Stimulated activated CD8-positive, alpha-beta memory T cell treated with anti-CD3 and anti-CD28 coated beads, Interleukin-15, amount 100 ng/mL, for 4 hours (primary cell): ENCODE results near the gene PDE6B.
"Not testable (repeated sequence)": the region's sequence is repeated elsewhere in the genome, so short reads cannot be mapped to it uniquely, and the experiment has no call there.

Source experiments
- DNase-seq, 2 donors: peaks; one replicate each; pipeline ENCODE4 v3.0.0-alpha.2; 2020; ENCODE audit warnings: low read depth in 2 of 2

Gene PDE6B

GRCh38 chr4:622071-622995 is 3.0 kb upstream of the PDE6B start:
- DNase-seq: no peak

- DNase-seq: no peak
Measured at GRCh38 chr4:622996-623913, 2.1 kb upstream of the PDE6B start.

- no peak for DNase-seq
Measured at GRCh38 chr4:623914-624566, 1.3 kb upstream of the PDE6B start.

GRCh38 chr4:625631-626161 is 323 bp downstream of the PDE6B start:
- no peak for DNase-seq

- DNase-seq: no peak
Measured at GRCh38 chr4:626201-627091, 1.1 kb downstream of the PDE6B start.

- no peak for DNase-seq
Measured at GRCh38 chr4:627347-628125, 2.2 kb downstream of the PDE6B start.

GRCh38 chr4:628311-628741 is 3.0 kb downstream of the PDE6B start:
- no peak for DNase-seq

- no peak for DNase-seq
Measured at GRCh38 chr4:628821-629635, 3.7 kb downstream of the PDE6B start.

- no peak for DNase-seq
Measured at GRCh38 chr4:629636-629914, 4.2 kb downstream of the PDE6B start.

GRCh38 chr4:629915-630641 is 4.7 kb downstream of the PDE6B start:
- no peak for DNase-seq

GRCh38 chr4:630656-631055 is 5.3 kb downstream of the PDE6B start:
- no peak for DNase-seq

GRCh38 chr4:632196-632790 is 6.9 kb downstream of the PDE6B start:
- DNase-seq: no peak

- no peak for DNase-seq
Measured at GRCh38 chr4:632926-633325, 7.6 kb downstream of the PDE6B start.

- no peak for DNase-seq
Measured at GRCh38 chr4:633406-633805, 8.0 kb downstream of the PDE6B start.

GRCh38 chr4:633976-634598 is 8.7 kb downstream of the PDE6B start:
- no peak for DNase-seq

GRCh38 chr4:634599-634985 is 9.2 kb downstream of the PDE6B start:
- no peak for DNase-seq

GRCh38 chr4:635066-635835 is 9.9 kb downstream of the PDE6B start:
- DNase-seq: not testable (repeated sequence)
